ENCODE results near the gene DPEP1. TPM values are rescaled to one million over a fixed set of nuclear protein-coding genes. Genes with fewer than 3 reads are reported as not detected.
A peak's percentile ranks its signal among the peaks of the same experiment; 100 is the strongest.
"Not testable (repeated sequence)": the region's sequence is repeated elsewhere in the genome, so short reads cannot be mapped to it uniquely, and the experiment has no call there.

Gene DPEP1
- total RNA-seq, 1 donor from 2014 or later = not detected

DNA sequence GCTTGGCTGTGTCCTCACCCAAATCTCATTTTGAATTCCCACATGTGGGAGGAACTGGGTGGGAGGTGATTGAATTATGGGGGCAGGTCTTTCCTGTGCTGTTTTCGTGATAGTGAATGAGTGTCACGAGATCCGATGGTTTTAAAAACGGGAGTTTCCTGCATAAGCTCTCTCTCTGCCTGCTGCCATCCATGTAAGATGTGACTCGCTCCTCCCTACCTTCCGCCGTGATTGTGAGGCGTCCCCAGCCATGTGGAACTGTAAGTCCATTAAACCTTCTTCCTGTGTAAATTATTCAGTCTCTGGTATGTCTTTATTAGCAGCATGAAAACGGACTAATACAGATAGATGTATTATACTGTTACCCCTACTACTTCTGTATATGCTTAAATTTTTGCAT lies 47.8 kb downstream of the DPEP1 start:
- Histone ChIP-seq H3K4me1 (peaks cover 3 to 15% of the 10 kb centered on the region in 2 donors), H3K9me3 (no peaks in the 10 kb centered on the region), H3K27me3 (no peaks in the 10 kb centered on the region), H3K27ac (no peak overlapping the region), H3K36me3 (peaks cover 0 to 5% of the 10 kb centered on the region in 2 donors), H3K4me3 (no peak overlapping the region)
- TF ChIP-seq, protein P1, sequence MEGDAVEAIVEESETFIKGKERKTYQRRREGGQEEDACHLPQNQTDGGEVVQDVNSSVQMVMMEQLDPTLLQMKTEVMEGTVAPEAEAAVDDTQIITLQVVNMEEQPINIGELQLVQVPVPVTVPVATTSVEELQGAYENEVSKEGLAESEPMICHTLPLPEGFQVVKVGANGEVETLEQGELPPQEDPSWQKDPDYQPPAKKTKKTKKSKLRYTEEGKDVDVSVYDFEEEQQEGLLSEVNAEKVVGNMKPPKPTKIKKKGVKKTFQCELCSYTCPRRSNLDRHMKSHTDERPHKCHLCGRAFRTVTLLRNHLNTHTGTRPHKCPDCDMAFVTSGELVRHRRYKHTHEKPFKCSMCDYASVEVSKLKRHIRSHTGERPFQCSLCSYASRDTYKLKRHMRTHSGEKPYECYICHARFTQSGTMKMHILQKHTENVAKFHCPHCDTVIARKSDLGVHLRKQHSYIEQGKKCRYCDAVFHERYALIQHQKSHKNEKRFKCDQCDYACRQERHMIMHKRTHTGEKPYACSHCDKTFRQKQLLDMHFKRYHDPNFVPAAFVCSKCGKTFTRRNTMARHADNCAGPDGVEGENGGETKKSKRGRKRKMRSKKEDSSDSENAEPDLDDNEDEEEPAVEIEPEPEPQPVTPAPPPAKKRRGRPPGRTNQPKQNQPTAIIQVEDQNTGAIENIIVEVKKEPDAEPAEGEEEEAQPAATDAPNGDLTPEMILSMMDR (IDR thresholded peaks at IDR 0.05) = no peak
- DNase-seq (ENCODE audit: low spot score in 2 of 2) = no peak
- intact Hi-C loops (cut with DNase I) = no loop called here

DNA sequence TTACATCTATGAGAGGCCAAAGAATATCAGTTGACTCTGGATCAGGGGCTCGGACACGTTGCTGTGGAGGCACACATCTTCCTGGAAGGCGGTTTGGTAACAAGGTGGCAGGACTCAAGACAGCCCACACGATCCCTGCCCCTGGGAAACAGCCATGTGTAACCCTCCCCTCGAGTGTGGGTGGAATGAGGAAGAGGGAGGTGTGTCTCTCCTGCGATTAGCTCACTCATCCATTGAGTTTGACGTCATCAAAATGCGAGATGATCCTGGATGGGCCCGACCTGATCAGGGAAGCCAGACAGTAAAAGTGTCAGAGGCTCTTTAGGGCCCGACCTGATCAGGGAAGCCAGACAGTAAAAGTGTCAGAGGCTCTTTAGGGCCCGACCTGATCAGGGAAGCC lies 50.8 kb downstream of the DPEP1 start:
- H3K4me3 ChIP-seq; H3K27ac ChIP-seq; DNase-seq (ENCODE audit: low spot score in 2 of 2); intact Hi-C loops (cut with DNase I); H3K36me3 ChIP-seq; H3K4me1 ChIP-seq; H3K9me3 ChIP-seq; H3K27me3 ChIP-seq: not testable (repeated sequence)

DNA sequence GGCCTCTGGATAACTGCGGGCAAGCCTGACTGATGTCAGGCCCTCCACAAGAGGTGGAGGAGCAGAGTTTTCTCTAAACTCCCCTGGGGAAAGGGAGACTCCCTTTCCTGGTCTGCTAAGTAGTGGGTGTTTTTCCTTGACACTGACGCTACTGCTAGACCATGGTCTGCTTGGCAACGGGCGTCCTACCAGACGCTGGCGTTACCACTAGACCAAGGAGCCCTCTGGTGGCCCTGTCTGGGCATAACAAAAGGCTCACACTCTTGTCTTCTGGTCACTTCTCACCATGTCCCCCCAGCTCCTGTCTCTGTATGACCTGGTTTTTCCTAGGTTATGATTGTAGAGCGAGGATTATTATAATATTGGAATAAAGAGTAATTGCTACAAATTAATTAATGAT lies 53.6 kb downstream of the DPEP1 start:
- intact Hi-C loops (cut with DNase I); H3K4me1 ChIP-seq; H3K27me3 ChIP-seq; H3K36me3 ChIP-seq; H3K4me3 ChIP-seq; DNase-seq (ENCODE audit: low spot score in 2 of 2); H3K27ac ChIP-seq; H3K9me3 ChIP-seq: not testable (repeated sequence)
- TF ChIP-seq, protein P1 (IDR thresholded peaks at IDR 0.05) = peak in 1 of 3 experiments; percentile 5

DNA sequence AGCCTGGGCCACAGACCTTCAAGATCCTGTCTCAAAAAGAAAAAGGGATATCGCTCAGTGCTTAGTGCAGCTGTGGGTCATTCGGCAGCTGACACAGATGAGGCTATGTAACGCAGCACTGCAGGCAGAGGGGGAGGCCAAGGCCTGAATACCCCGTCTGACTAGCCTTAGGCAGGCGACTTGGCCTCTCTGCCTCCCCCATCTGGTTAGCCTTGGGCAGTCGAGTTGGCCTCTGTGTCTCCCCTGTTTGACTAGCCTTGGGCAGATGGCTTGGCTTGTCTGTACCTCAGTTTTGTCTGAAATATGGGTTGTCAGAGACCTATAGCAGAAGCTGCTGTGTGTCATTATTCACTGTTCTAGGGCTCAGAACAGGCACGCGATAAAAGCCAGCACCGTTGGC lies 54.2 kb downstream of the DPEP1 start:
- TF ChIP-seq, protein P1 (IDR thresholded peaks at IDR 0.05) = no peak
- Histone ChIP-seq H3K4me1 (no peaks in the 10 kb centered on the region), H3K4me3 (no peak overlapping the region), H3K9me3 (no peaks in the 10 kb centered on the region), H3K36me3 (no peaks in the 10 kb centered on the region), H3K27me3 (no peaks in the 10 kb centered on the region), H3K27ac (no peak overlapping the region)
- no peak for DNase-seq (ENCODE audit: low spot score in 2 of 2)
- intact Hi-C loops (cut with DNase I) = no loop called here

DNA sequence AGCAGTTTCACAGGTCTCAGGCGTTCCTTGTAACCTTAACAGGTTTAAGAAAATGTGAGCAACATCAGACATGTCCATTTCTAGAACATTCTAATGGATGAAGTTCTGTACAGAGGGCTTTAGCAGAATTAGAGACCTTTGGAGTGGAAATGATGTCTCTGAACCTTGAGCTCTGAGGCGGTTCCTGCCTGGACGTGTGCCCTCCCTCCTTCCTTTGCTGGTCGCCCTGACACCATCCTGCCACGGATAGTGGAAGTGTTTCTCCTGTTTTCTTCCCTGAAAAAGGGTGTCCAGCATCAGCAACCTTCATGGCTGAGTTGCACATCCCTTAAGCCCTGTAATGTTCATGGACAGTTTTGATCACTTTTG lies 55.3 kb downstream of the DPEP1 start:
- intact Hi-C loops (cut with DNase I) = no loop called here
- no peak for DNase-seq (ENCODE audit: low spot score in 2 of 2)
- no peak overlapping the region for H3K4me3 ChIP-seq
- no peaks in the 10 kb centered on the region for H3K4me1 ChIP-seq
- TF ChIP-seq, protein P1 (IDR thresholded peaks at IDR 0.05) = no peak
- H3K27ac ChIP-seq = no peak overlapping the region
- no peaks in the 10 kb centered on the region for H3K36me3 ChIP-seq
- H3K27me3 ChIP-seq = no peaks in the 10 kb centered on the region
- H3K9me3 ChIP-seq = no peaks in the 10 kb centered on the region

DNA sequence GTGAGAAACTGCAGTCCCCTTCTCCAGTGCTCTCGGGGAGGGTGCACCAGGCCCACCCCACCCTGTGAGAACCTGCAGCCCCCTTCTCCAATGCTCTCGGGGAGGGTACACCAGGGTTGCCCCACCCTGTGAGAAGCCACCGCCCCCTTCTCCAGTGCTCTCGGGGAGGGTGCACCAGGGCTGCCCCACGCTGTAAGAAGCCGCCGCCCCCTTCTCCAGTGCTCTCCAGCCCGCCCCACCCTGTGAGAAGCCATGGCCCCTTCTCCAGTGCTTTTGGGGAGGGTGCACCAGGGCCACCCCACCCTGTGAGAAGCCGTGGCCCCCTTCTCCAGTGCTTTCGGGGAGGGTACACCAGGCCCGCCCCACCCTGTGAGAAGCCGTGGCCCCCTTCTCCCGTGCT lies 56.3 kb downstream of the DPEP1 start:
- H3K27ac ChIP-seq = no peak overlapping the region
- no peaks in the 10 kb centered on the region for H3K36me3 ChIP-seq
- intact Hi-C loops (cut with DNase I) = no loop called here
- no peaks in the 10 kb centered on the region for H3K9me3 ChIP-seq
- no peaks in the 10 kb centered on the region for H3K27me3 ChIP-seq
- TF ChIP-seq, protein P1 (IDR thresholded peaks at IDR 0.05) = no peak
- H3K4me1 ChIP-seq = no peaks in the 10 kb centered on the region
- H3K4me3 ChIP-seq = no peak overlapping the region
- no peak for DNase-seq (ENCODE audit: low spot score in 2 of 2)
